Ishikawa (cell line): ENCODE results near the gene RYR2.

Source experiments
- CREB1 ChIP-seq: IDR thresholded peaks from 2 replicates; pipeline ENCODE4 v1.6.1; 2012; ENCODE audit warnings: low read depth
- EP300 ChIP-seq: IDR thresholded peaks from 2 replicates; pipeline ENCODE4 v1.6.1; 2012; ENCODE audit warnings: borderline replicate concordance
- RAD21 ChIP-seq: IDR thresholded peaks from 2 replicates; pipeline ENCODE4 v1.6.1; 2012; ENCODE audit warnings: low read depth
- ZBTB7A ChIP-seq: IDR thresholded peaks from 2 replicates; pipeline ENCODE4 v1.6.1; 2012; ENCODE audit warnings: low read depth
- TF ChIP-seq, protein P1 (sequence below): IDR thresholded peaks from 2 replicates; pipeline ENCODE4 v1.6.1; 2012; ENCODE audit warnings: low read depth, mild to moderate bottlenecking

DNA sequence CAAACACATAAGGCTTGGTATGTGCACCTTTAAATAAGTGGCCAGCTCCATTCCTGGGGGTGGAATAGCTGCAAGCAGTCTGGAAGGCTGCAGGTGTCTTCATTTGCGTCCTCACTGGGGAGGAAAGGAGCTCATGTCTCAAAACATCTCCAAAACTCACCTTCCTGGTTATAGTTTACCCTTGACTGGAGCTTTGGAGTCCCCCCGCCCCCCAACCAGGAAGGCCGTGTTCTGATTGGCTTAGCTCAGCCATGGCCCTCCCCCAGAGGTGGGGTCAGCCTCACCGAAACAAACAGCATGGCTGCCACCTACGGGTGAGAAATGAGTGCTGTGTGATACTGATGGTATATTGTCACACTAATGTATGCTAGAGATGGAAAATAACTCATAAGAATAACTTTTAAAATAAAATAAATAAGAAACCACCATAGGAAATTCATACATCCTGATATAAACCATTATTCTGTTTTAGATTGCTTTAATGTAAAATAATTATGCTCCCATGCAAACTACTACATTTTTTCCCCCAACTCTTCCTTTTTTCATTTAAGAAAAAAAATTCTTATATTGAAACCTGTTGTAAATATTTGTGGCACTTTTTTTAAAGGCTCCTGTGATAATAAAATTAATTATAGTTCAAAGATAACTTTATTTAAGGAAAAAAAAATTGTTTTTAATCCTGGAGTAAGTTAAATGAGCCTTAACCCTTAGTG is 757.9 kb downstream of the RYR2 start:
- TF ChIP-seq ZBTB7A (no peak), EP300 (no peak), RAD21 (peak; percentile 73), CREB1 (no peak)
- TF ChIP-seq, protein P1, sequence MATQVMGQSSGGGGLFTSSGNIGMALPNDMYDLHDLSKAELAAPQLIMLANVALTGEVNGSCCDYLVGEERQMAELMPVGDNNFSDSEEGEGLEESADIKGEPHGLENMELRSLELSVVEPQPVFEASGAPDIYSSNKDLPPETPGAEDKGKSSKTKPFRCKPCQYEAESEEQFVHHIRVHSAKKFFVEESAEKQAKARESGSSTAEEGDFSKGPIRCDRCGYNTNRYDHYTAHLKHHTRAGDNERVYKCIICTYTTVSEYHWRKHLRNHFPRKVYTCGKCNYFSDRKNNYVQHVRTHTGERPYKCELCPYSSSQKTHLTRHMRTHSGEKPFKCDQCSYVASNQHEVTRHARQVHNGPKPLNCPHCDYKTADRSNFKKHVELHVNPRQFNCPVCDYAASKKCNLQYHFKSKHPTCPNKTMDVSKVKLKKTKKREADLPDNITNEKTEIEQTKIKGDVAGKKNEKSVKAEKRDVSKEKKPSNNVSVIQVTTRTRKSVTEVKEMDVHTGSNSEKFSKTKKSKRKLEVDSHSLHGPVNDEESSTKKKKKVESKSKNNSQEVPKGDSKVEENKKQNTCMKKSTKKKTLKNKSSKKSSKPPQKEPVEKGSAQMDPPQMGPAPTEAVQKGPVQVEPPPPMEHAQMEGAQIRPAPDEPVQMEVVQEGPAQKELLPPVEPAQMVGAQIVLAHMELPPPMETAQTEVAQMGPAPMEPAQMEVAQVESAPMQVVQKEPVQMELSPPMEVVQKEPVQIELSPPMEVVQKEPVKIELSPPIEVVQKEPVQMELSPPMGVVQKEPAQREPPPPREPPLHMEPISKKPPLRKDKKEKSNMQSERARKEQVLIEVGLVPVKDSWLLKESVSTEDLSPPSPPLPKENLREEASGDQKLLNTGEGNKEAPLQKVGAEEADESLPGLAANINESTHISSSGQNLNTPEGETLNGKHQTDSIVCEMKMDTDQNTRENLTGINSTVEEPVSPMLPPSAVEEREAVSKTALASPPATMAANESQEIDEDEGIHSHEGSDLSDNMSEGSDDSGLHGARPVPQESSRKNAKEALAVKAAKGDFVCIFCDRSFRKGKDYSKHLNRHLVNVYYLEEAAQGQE, result no peak
